HG03045 (cell line): ENCODE results near the gene PDE6A.
A peak's percentile ranks its signal among the peaks of the same experiment; 100 is the strongest.
"Not testable (repeated sequence)": the region's sequence is repeated elsewhere in the genome, so short reads cannot be mapped to it uniquely, and the experiment has no call there.

ENCODE experiments used
- ATAC-seq: cut with Tn5 transposase; IDR thresholded peaks from one replicate; pipeline ENCODE4 v1.9.1; 2021; ENCODE audit warnings: mild to moderate bottlenecking, moderate library complexity; ENCODE audit not compliant: unreplicated experiment

PDE6A gene

GRCh38 chr5:149870232-149870631 is 74.4 kb downstream of the PDE6A start:
- ATAC-seq: no peak

DNA sequence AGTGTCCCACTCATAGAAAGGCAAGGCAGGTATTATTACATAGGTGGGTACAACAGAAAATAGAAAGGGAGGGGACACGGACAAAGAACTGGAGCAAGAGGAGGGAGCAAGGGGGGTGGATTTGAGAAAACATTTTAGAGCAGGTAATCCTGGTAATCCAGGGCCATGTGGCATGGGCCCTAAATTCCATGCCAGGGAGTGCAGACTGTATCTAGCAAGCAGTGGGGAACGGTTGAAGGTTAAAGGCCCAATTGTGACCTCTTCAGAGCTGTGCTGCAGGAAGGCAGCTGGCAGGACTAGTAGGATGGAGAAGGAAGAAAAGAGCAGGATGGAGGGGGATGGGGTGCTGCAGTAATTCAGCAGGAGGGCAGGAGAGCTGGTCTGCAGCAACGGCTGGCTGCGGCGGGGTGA is 75.2 kb downstream of the PDE6A start:
- ATAC-seq: no peak

DNA sequence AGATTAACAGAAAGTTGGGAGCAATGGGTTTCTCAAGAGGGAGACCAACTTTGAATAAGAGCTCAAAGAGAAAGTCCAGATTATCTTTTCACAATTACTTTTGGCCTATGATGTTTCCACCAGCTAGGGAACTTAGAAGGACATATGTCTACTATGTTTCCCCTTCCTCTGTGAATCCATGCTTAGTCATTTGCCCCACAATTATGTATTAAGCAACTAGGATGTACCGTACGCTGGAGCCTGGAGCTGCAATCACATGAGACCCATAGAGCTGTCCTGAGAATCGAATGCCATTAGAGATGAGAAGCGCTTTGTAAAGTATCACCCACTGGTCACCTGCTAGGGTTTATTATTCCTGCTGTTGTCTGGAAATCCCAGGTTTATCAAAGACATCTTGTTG is 78.8 kb downstream of the PDE6A start:
- ATAC-seq: no peak

DNA sequence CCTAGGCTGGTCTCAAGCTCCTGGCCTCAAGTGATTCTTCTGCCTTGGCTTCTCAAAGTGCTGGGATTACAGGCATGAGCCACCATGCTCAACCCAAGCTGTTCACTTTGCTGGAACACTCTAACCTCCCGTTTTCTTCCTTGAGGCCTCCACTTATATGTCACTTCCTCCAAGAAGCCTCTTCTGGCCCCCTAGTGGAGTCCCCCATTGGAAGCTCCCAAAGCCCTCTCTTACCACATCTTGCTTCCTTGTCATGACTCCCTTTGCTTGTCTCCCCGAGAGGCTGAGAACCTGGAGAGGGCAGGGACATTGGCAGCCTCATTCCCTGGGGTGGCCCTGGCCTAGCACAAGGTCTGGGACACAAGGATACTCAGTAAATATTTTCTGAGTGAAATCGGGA is 80.8 kb downstream of the PDE6A start:
- ATAC-seq: no peak

GRCh38 chr5:149863176-149863575 is 81.4 kb downstream of the PDE6A start:
- no peak for ATAC-seq

GRCh38 chr5:149860801-149861322 is 83.7 kb downstream of the PDE6A start:
- ATAC-seq: peak; percentile 75

DNA sequence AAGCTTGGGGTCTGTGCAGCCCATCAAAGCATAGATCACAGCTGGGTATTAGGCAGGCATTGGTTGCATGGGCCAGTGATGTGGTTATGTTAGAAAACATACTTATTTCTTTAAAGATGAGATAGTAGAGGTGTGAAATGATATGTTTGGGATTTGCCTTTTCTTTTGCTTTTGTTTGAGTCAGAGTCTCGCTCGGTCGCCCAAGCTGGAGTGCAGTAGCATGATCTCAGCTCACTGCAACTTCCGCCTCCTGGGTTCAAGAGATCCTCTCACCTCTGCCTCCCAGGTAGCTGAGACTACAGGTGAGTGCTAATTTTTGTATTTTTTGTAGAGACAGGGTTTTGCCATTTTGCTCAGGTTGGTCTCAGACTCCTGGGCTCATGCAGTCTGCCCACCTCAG is 84.8 kb downstream of the PDE6A start:
- no peak for ATAC-seq

GRCh38 chr5:149858481-149858880 is 86.1 kb downstream of the PDE6A start:
- ATAC-seq: not testable (repeated sequence)

DNA sequence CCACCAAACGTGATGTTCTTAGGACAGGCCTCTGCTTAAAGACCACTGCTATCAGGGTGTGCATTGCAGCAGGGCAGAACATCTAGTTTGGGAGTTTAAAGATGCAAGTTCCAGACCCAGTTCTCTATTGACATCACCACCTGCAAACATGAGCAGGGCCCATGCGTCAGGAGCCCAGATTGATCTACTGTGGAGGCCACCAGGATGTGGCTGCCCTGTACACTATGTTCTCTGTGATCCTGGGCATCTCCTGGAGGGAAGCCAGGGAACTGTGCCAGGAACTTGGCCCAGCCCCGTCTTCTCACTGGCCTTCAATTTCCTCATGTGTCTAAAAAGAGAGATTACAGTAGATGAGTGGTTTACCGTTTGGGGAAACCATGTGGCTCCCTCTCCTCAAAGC is 87.1 kb downstream of the PDE6A start:
- no peak for ATAC-seq

DNA sequence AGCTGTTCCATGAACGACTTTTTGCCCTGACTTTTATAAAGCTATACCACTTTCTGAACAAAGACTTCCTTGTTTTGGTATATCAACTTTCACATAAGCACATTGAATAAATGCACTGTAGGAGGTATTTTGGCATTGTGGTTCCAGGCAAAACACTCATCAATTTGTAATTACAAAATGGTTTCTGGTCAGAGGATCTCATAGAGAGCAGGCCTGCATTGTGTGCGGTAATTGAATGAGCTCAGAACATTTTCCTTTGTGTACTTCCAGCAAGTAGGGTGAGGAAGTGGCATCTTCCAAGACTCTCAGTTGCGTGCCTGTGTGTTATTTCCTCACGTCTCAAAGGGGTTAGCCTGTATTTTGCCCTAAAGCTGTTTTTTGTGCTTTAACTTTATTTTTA is 89.2 kb downstream of the PDE6A start:
- no peak for ATAC-seq

GRCh38 chr5:149854866-149855265 is 89.7 kb downstream of the PDE6A start:
- no peak for ATAC-seq

DNA sequence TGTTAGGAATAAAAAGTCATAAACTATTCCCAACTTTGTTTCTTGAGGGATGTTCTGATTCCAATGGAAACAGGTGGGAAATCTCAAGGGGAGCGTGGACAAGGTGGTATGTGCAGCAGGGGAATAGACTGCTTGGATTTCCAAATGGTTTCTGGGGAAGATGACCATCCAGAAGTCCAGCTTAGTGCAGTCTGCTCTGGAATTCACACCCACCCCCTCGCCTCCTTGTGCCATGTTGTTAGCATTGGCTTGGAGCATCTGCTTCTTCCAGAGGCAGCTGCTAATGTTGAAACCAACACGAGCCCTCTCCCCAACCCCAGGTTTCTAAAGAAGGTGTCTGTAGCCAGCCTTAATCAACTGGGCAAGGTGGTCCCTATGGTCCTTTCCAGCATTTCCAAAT is 90.9 kb downstream of the PDE6A start:
- ATAC-seq: no peak

DNA sequence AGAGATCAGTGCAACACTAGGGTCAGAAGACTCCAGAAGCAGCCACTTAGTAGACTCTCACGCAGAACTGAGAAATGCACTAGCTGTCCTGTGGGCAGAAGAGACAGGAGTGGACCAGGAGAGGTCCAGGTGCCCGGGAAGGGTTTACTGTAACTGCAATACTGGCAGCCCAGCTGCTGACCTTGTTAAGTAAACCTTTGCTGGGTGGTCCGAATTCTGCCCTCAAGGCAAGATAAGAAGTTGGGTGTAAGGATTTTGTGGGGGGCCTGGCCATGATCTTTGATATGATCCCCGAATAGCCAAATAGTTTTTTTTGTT is 91.3 kb downstream of the PDE6A start:
- no peak for ATAC-seq

GRCh38 chr5:149852641-149853330 is 91.8 kb downstream of the PDE6A start:
- ATAC-seq: no peak

GRCh38 chr5:149851211-149851610 is 93.4 kb downstream of the PDE6A start:
- ATAC-seq: no peak

DNA sequence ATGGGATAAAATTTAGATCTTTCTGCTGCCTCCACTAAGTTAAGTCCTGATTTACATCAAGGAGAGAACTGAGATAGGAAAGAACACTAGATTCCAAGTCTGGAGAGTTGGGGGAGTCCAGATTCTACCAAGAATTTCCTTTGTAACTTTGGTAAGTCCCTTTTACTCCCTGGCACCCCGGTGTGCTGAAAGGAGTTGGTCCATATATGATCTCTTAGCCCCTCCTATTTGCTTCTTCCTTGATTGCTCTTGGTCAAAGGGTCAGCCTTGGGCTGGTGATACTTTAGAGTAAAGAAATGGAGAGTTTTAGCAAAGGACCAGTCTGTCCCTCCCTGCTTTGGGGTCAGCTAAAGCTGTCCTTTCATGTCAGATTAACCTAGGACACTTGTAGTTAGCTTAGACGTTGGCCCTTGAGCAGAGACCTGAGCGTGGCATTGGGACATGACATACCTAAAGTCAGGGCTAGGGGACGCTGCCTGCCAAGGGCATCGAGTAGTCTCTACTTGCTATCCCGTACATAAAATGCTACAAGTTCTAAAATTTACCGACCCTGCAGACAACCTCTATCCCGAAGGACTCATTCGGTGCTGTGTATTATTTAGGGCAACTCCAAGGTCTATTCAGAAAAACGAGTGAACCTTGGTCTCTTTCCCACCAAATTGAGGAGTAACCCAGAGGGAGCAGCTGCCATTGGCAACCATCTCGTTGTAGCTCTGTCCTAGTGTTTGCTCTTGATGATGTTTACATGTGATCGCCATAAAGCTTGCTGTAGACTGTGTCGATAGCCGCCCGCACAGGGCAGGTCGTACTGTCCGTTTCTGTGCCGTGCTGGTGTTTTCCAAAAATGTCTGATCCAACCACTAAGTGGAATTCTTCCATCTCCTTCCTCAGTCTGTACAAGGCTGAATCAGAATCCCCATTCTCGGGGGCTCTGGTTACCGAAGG is 94.4 kb downstream of the PDE6A start:
- no peak for ATAC-seq

GRCh38 chr5:149849280-149849965 is 95.2 kb downstream of the PDE6A start:
- no peak for ATAC-seq

- no peak for ATAC-seq
Measured at GRCh38 chr5:149847611-149848010, 97.0 kb downstream of the PDE6A start.

GRCh38 chr5:149846021-149846420 is 98.6 kb downstream of the PDE6A start:
- no peak for ATAC-seq

GRCh38 chr5:149845601-149846000 is 99.0 kb downstream of the PDE6A start:
- ATAC-seq: no peak
